Stimulated activated effector memory CD8-positive, alpha-beta T cell treated with anti-CD3 and anti-CD28 coated beads, Interleukin-12 subunit alpha, Interleukin-12 subunit beta, amount 100 ng/mL, for 72 hours (primary cell): ENCODE measurements around the gene SMAD7.

Experiments
- ATAC-seq: fragments of 150-1000 bp; cut with Tn5 transposase; 2 replicates; pipeline ENCODE4 v1.10.0; 2021
- DNase-seq, 2 donors: peaks; one replicate each; pipeline ENCODE4 v3.0.0; 2021 to 2022; ENCODE audit warnings: low spot score in 2 of 2
- H3K27ac Mint-ChIP-seq: one replicate; pipeline ENCODE4 v1.8.0; 2022; ENCODE audit warnings: mild to moderate bottlenecking, mixed read lengths
- H3K36me3 Mint-ChIP-seq: one replicate; pipeline ENCODE4 v1.8.0; 2022; ENCODE audit warnings: mild to moderate bottlenecking, mixed read lengths
- H3K4me1 Mint-ChIP-seq: one replicate; pipeline ENCODE4 v1.8.0; 2022; ENCODE audit warnings: mixed read lengths
- H3K4me3 Mint-ChIP-seq: one replicate; pipeline ENCODE4 v1.8.0; 2022; ENCODE audit warnings: mild to moderate bottlenecking, mixed read lengths
- H3K9me3 Mint-ChIP-seq: one replicate; pipeline ENCODE4 v1.8.0; 2022; ENCODE audit warnings: mixed read lengths

SMAD7 gene

GRCh38 chr18:48934723-48935432 lies 15.9 kb downstream of the SMAD7 start:
- H3K27ac Mint-ChIP-seq: peak overlapping the region; percentile 98
- DNase-seq: no peak
- peak overlapping the region; percentile 78 for H3K4me3 Mint-ChIP-seq
- ATAC-seq: no peak
- peaks cover 98% of the 10 kb centered on the region for H3K36me3 Mint-ChIP-seq
- H3K4me1 Mint-ChIP-seq: peaks cover 97% of the 10 kb centered on the region
- no peaks in the 10 kb centered on the region for H3K9me3 Mint-ChIP-seq

GRCh38 chr18:48934415-48934722 lies 16.4 kb downstream of the SMAD7 start:
- Mint-ChIP-seq H3K9me3 (no peaks in the 10 kb centered on the region), H3K4me3 (peak overlapping the region; percentile 78), H3K36me3 (peaks cover 96% of the 10 kb centered on the region), H3K4me1 (peaks cover 97% of the 10 kb centered on the region), H3K27ac (peak overlapping the region; percentile 98)
- DNase-seq: no peak
- no peak for ATAC-seq

- Mint-ChIP-seq H3K9me3 (no peaks in the 10 kb centered on the region), H3K4me3 (peak overlapping the region; percentile 78), H3K36me3 (peaks cover 96% of the 10 kb centered on the region), H3K27ac (peak overlapping the region; percentile 98), H3K4me1 (peaks cover 97% of the 10 kb centered on the region)
- DNase-seq (no peak), ATAC-seq (no peak)
These were observed 17.0 kb downstream of the SMAD7 start for GRCh38 chr18:48933578-48934414.

- H3K36me3 Mint-ChIP-seq: peaks cover 96% of the 10 kb centered on the region
- H3K4me1 Mint-ChIP-seq: peaks cover 97% of the 10 kb centered on the region
- H3K9me3 Mint-ChIP-seq: no peaks in the 10 kb centered on the region
- DNase-seq (no peak), ATAC-seq (no peak)
- peak overlapping the region; percentile 98 for H3K27ac Mint-ChIP-seq
- H3K4me3 Mint-ChIP-seq: peak overlapping the region; percentile 78
These were observed 17.8 kb downstream of the SMAD7 start for GRCh38 chr18:48932822-48933510.

GRCh38 chr18:48932462-48932818 lies 18.3 kb downstream of the SMAD7 start:
- Mint-ChIP-seq H3K36me3 (peaks cover 96% of the 10 kb centered on the region), H3K9me3 (no peaks in the 10 kb centered on the region), H3K4me1 (peaks cover 97% of the 10 kb centered on the region), H3K4me3 (peak overlapping the region; percentile 78), H3K27ac (peak overlapping the region; percentile 98)
- ATAC-seq (peak; percentile 27), DNase-seq (no peak)

- DNase-seq (peak; percentile 26 to 80), ATAC-seq (peak; percentile 81)
- H3K9me3 Mint-ChIP-seq: no peaks in the 10 kb centered on the region
- peaks cover 100% of the 10 kb centered on the region for H3K4me1 Mint-ChIP-seq
- H3K27ac Mint-ChIP-seq: peak overlapping the region; percentile 98
- H3K36me3 Mint-ChIP-seq: peaks cover 96% of the 10 kb centered on the region
- peak overlapping the region; percentile 78 for H3K4me3 Mint-ChIP-seq
These were observed 18.9 kb downstream of the SMAD7 start for GRCh38 chr18:48931680-48932461.

GRCh38 chr18:48930926-48931325 lies 19.8 kb downstream of the SMAD7 start:
- peaks cover 100% of the 10 kb centered on the region for H3K4me1 Mint-ChIP-seq
- peaks cover 96% of the 10 kb centered on the region for H3K36me3 Mint-ChIP-seq
- H3K4me3 Mint-ChIP-seq: peak overlapping the region; percentile 78

GRCh38 chr18:48929941-48930713 lies 20.6 kb downstream of the SMAD7 start:
- H3K4me3 Mint-ChIP-seq: peak overlapping the region; percentile 78
- ATAC-seq (no peak), DNase-seq (no peak)
- peaks cover 100% of the 10 kb centered on the region for H3K4me1 Mint-ChIP-seq
- H3K9me3 Mint-ChIP-seq: no peaks in the 10 kb centered on the region
- peak overlapping the region; percentile 98 for H3K27ac Mint-ChIP-seq
- peaks cover 96% of the 10 kb centered on the region for H3K36me3 Mint-ChIP-seq

More at GRCh38 chr18:48930926-48931325, 19.8 kb downstream of the SMAD7 start:
- DNase-seq: no peak
- ATAC-seq: no peak
- peak overlapping the region; percentile 98 for H3K27ac Mint-ChIP-seq
- H3K9me3 Mint-ChIP-seq: no peaks in the 10 kb centered on the region

GRCh38 chr18:48929212-48929612 lies 21.6 kb downstream of the SMAD7 start:
- H3K36me3 Mint-ChIP-seq: peaks cover 96% of the 10 kb centered on the region

GRCh38 chr18:48928787-48929186 lies 22.0 kb downstream of the SMAD7 start:
- ATAC-seq (peak; percentile 88), DNase-seq (peak; percentile 61 to 79)
- H3K27ac Mint-ChIP-seq: peak overlapping the region; percentile 98
- peaks cover 100% of the 10 kb centered on the region for H3K4me1 Mint-ChIP-seq
- H3K36me3 Mint-ChIP-seq: peaks cover 97% of the 10 kb centered on the region
- no peaks in the 10 kb centered on the region for H3K9me3 Mint-ChIP-seq
- peak overlapping the region; percentile 78 for H3K4me3 Mint-ChIP-seq

More at GRCh38 chr18:48929212-48929612, 21.6 kb downstream of the SMAD7 start:
- ATAC-seq: peak; percentile 0
- Mint-ChIP-seq H3K4me3 (peak overlapping the region; percentile 78), H3K27ac (peak overlapping the region; percentile 98), H3K4me1 (peaks cover 100% of the 10 kb centered on the region), H3K9me3 (no peaks in the 10 kb centered on the region)
- DNase-seq: no peak

- DNase-seq (no peak), ATAC-seq (no peak)
- Mint-ChIP-seq H3K4me3 (peak overlapping the region; percentile 78), H3K9me3 (no peaks in the 10 kb centered on the region), H3K4me1 (peaks cover 100% of the 10 kb centered on the region), H3K36me3 (peaks cover 98% of the 10 kb centered on the region), H3K27ac (peak overlapping the region; percentile 98)
These were observed 23.3 kb downstream of the SMAD7 start for GRCh38 chr18:48927286-48928080.

- peak overlapping the region; percentile 98 for H3K27ac Mint-ChIP-seq
- ATAC-seq (no peak), DNase-seq (no peak)
- H3K36me3 Mint-ChIP-seq: peaks cover 97% of the 10 kb centered on the region
- H3K4me3 Mint-ChIP-seq: peak overlapping the region; percentile 78
- no peaks in the 10 kb centered on the region for H3K9me3 Mint-ChIP-seq
- H3K4me1 Mint-ChIP-seq: peaks cover 99% of the 10 kb centered on the region
These were observed 24.3 kb downstream of the SMAD7 start for GRCh38 chr18:48926420-48926857.

- Mint-ChIP-seq H3K36me3 (peaks cover 97% of the 10 kb centered on the region), H3K4me3 (peak overlapping the region; percentile 78), H3K27ac (peak overlapping the region; percentile 98), H3K9me3 (no peaks in the 10 kb centered on the region), H3K4me1 (peaks cover 96% of the 10 kb centered on the region)
- ATAC-seq: no peak
- no peak for DNase-seq
These were observed 25.3 kb downstream of the SMAD7 start for GRCh38 chr18:48925491-48925780.
